Colonic mucosa (tissue), 4 donors: ENCODE measurements around the gene JPH3. TPM values are rescaled to one million over a fixed set of nuclear protein-coding genes. Genes with fewer than 3 reads are reported as not detected.

Experiments
- DNase-seq: peaks from one replicate; pipeline ENCODE4 v3.0.0-alpha.2; 2020
- H3K27ac ChIP-seq: fragments of 200-600 bp; one replicate; pipeline ENCODE4 v1.8.0; 2021
- H3K27me3 ChIP-seq: fragments of 200-600 bp; one replicate; pipeline ENCODE4 v1.8.0; 2021
- H3K36me3 ChIP-seq: fragments of 200-600 bp; one replicate; pipeline ENCODE4 v1.8.0; 2021
- H3K4me1 ChIP-seq: fragments of 200-600 bp; one replicate; pipeline ENCODE4 v1.8.0; 2021; ENCODE audit warnings: mild to moderate bottlenecking
- H3K4me3 ChIP-seq: fragments of 200-600 bp; one replicate; pipeline ENCODE4 v1.8.0; 2021
- H3K9ac ChIP-seq, 2 donors: one replicate each; pipeline ENCODE4 v1.7.0; 2013; ENCODE audit warnings: control low read depth in 2 of 2, low read depth in 2 of 2, low read length in 2 of 2
- H3K9me3 ChIP-seq: fragments of 200-600 bp; one replicate; pipeline ENCODE4 v1.8.0; 2021
- intact Hi-C: fragments of 100-400 bp; cut with DNase I; formaldehyde crosslinking; loops from one replicate; pipeline ENCODE4 v1.14.1; 2022
- total RNA-seq, 2 donors: library from RNA; stranded (reverse); fragmentation: NEBNext Ultra II Directional in 1 of 2; extraction: Animal tissue kit (Norgen Biotek cat#: 25700) in 1 of 2; gene quantifications; one replicate each; pipeline ENCODE4 v1.2.1, GENCODE V29; 2021
- TF ChIP-seq, protein P1 (sequence below): fragments of 200-600 bp; IDR thresholded peaks from one replicate; pipeline ENCODE4 v1.8.0; 2022; ENCODE audit warnings: antibody characterized with exemption, mild to moderate bottlenecking
- donor health status: healthy.
- donor health status: DM: no; HTN: no; CAD: no.
- donor health status: DM: no; HTN: no; CAD: no.

Gene JPH3
- total RNA-seq, 2 donors from 2014 or later: 0.15 to 0.42 TPM

DNA sequence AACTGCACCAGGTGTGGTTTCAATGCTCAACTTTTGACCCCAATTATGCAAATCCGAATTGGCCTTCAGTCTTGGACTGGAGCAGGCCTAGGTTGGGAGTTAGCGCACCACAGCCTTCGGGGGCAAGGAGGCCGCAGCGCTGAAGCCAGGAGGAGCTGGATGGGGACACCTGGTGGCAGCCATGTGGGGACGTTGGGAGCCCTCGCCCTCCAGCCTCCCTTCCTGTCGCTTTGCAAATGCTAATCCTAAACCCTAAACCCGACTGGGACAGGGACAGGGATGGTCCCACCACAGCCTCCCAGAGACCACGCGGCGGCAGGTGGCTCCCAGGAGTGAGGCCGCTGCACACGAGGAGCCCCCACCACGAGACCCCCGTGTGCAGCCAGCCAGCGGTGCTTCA is 104.8 kb downstream of the JPH3 start:
- no peaks in the 10 kb centered on the region for H3K27me3 ChIP-seq
- TF ChIP-seq, protein P1, sequence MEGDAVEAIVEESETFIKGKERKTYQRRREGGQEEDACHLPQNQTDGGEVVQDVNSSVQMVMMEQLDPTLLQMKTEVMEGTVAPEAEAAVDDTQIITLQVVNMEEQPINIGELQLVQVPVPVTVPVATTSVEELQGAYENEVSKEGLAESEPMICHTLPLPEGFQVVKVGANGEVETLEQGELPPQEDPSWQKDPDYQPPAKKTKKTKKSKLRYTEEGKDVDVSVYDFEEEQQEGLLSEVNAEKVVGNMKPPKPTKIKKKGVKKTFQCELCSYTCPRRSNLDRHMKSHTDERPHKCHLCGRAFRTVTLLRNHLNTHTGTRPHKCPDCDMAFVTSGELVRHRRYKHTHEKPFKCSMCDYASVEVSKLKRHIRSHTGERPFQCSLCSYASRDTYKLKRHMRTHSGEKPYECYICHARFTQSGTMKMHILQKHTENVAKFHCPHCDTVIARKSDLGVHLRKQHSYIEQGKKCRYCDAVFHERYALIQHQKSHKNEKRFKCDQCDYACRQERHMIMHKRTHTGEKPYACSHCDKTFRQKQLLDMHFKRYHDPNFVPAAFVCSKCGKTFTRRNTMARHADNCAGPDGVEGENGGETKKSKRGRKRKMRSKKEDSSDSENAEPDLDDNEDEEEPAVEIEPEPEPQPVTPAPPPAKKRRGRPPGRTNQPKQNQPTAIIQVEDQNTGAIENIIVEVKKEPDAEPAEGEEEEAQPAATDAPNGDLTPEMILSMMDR: no peak
- H3K9me3 ChIP-seq: no peaks in the 10 kb centered on the region
- H3K4me3 ChIP-seq: no peak overlapping the region
- no peak overlapping the region for H3K9ac ChIP-seq
- no peaks in the 10 kb centered on the region for H3K4me1 ChIP-seq
- intact Hi-C loops: no loop called here
- no peaks in the 10 kb centered on the region for H3K36me3 ChIP-seq
- no peak overlapping the region for H3K27ac ChIP-seq
- DNase-seq: no peak

DNA sequence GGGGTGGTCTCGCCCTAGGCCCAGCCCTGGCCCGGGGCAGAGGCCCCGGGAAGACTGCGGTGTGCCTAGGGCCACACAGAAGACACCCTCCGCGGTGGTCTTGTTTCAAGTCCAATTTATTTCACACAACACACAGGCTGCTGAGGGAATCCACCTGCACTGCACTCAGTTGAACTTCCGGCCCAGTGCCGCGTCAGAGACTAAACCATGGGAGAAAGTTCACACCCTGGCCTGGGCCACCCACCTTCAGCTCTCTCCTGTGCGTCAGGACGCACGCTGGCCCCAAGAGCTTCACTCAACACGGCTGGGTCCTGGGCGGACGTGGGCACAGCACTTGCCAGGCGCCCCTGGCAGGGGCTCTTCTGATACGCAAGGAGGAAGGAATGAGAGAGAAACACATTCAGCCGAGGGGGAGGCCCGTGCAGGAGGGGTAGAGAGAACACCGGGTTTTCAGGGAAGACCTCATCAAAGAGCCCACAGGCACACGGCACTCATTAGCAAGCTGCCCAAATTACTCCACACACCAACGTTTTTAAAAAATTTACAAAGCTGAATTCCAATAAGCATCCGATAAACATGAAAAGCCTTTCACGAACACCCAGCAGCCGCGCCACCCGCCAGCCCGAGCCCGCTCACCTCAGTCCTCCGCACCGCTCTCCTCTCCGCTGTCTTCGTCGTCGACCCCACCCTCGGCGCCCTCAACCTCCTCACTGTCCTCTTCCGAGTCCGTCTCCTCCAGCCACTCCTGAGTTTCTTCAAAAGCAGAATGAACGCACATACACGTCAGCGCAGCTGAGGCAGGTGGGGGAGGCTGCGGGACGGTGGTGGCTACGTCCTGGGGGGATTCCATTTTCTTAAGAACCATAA is 105.6 kb downstream of the JPH3 start:
- H3K9ac ChIP-seq: no peak overlapping the region
- TF ChIP-seq, protein P1: no peak
- H3K36me3 ChIP-seq: no peaks in the 10 kb centered on the region
- H3K4me3 ChIP-seq: no peak overlapping the region
- H3K4me1 ChIP-seq: no peaks in the 10 kb centered on the region
- no peak overlapping the region for H3K27ac ChIP-seq
- no peaks in the 10 kb centered on the region for H3K9me3 ChIP-seq
- no peak for DNase-seq
- no peaks in the 10 kb centered on the region for H3K27me3 ChIP-seq
- intact Hi-C loops: no loop called here

DNA sequence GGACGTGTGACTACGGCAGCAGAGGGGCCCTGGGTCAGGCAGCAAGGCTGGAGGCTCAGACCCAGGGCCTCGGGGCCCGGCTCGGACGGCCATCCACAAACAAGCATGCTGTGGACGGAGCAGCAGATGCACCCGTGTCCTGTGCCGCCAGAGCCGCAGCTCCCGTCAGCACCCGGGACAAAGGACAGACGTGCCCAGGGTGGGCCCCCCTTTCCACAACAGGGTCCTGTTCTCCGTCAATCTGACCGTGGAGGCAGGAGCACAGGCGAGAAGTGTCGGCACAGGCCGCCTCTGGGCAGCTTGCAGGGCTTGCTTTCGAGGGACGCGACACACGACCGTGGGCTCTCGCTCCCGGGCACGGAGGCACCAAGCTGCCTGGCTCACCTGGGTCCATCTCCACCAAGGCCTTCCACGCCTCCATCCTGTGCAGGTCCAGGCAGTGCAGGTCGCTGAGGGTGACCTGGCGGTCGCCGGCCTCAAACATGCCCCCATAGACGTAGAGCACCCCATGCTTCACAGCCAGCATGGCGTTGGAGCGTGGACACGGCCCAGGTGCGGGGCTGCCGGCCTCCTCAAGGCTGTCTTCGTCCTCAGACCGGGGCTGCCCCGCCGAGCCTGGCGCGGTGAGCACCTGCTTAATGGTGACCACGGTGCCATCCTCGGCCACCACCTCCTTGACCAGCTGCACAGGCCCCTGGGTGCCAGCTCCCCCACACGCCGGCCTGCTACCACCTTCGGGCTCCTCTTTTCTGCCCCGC is 106.8 kb downstream of the JPH3 start:
- DNase-seq: no peak
- Histone ChIP-seq H3K27ac (no peak overlapping the region), H3K4me1 (no peaks in the 10 kb centered on the region), H3K9me3 (no peaks in the 10 kb centered on the region), H3K9ac (no peak overlapping the region), H3K36me3 (no peaks in the 10 kb centered on the region), H3K4me3 (no peak overlapping the region), H3K27me3 (no peaks in the 10 kb centered on the region)
- intact Hi-C loops: no loop called here
- TF ChIP-seq, protein P1: no peak

DNA sequence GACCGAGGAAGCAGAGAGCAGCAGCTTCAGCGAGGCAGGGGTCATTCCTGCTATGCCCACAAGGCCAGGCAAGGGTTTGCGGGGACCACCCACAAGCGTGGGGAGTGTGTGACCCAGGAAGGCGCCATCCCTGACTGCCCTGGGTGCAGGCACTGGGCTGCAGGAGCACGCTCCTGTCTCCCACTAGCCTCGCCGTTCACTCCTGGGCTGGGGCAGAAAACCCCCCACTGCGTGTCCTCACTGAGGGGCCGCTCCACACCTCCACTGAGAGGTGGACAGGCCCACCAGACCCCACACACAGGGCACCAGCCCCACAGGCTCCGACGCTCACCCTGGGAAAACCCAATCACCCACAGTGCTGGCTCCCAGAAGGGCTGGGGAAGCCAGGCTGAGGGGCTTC is 107.4 kb downstream of the JPH3 start:
- H3K4me3 ChIP-seq: no peak overlapping the region
- H3K4me1 ChIP-seq: no peaks in the 10 kb centered on the region
- no peak overlapping the region for H3K27ac ChIP-seq
- no peak overlapping the region for H3K9ac ChIP-seq
- intact Hi-C loops: no loop called here
- no peak for DNase-seq
- TF ChIP-seq, protein P1: no peak
- H3K27me3 ChIP-seq: no peaks in the 10 kb centered on the region
- H3K9me3 ChIP-seq: no peaks in the 10 kb centered on the region
- no peaks in the 10 kb centered on the region for H3K36me3 ChIP-seq

DNA sequence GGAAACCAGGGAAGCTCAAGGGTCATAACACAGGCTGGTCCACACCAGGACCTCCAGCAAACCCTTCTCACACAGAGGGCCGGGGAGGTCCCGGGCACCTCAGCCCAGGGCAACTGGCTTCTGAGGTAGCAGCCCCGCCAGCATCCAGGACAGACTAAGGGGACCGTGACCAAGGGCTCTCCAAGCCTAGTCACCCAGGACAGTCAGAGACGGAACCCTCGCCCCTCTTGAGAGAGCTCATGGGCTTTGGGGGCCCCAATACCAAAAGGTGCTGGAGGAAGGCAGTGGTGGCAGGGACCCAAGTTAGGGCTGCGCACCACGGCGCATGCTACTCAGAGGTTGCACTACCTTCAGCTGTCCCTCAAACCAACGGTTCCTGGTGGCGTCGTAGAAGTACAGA is 108.6 kb downstream of the JPH3 start:
- Histone ChIP-seq H3K9ac (no peak overlapping the region), H3K9me3 (no peaks in the 10 kb centered on the region), H3K27me3 (no peaks in the 10 kb centered on the region), H3K4me3 (no peak overlapping the region), H3K36me3 (no peaks in the 10 kb centered on the region), H3K27ac (no peak overlapping the region), H3K4me1 (no peaks in the 10 kb centered on the region)
- TF ChIP-seq, protein P1: no peak
- DNase-seq: no peak
- intact Hi-C loops: no loop called here
